Activated T-cell treated with anti-CD3 and anti-CD28 coated beads, Interleukin-2, amount 50 U/mL, for 4 hours (primary cell): ENCODE results near the gene REX1BD. TPM values are rescaled to one million over a fixed set of nuclear protein-coding genes. Genes with fewer than 3 reads are reported as not detected.
"Not testable (repeated sequence)": the region's sequence is repeated elsewhere in the genome, so short reads cannot be mapped to it uniquely, and the experiment has no call there.

Source experiments
- ATAC-seq, 2 donors: fragments of 200-7000 bp; cut with Tn5 transposase; one replicate each; pipeline ENCODE4 v1.10.0; 2021
- DNase-seq: peaks from one replicate; pipeline ENCODE4 v3.0.0-alpha.2; 2020
- H3K27me3 Mint-ChIP-seq: one replicate; pipeline ENCODE4 v1.8.0; 2021; ENCODE audit warnings: low read depth, mixed read lengths
- H3K36me3 Mint-ChIP-seq: one replicate; pipeline ENCODE4 v1.8.0; 2022; ENCODE audit warnings: mixed read lengths; ENCODE audit not compliant: insufficient read depth
- H3K4me1 Mint-ChIP-seq: one replicate; pipeline ENCODE4 v1.8.0; 2021; ENCODE audit warnings: low read depth, mixed read lengths
- H3K4me3 Mint-ChIP-seq: one replicate; pipeline ENCODE4 v1.8.0; 2021; ENCODE audit warnings: mild to moderate bottlenecking, moderate library complexity, mixed read lengths
- H3K9me3 Mint-ChIP-seq: one replicate; pipeline ENCODE4 v1.8.0; 2021; ENCODE audit warnings: mixed read lengths
- total RNA-seq, 3 donors: library from RNA; stranded (reverse); gene quantifications; one replicate each; pipeline ENCODE4 v1.2.1, GENCODE V29; 2021

REX1BD gene
- total RNA-seq: 100 to 1,000 TPM in 2 of 3 donors, 10 to 100 TPM in 1; 99.7 to 139 (median 119) TPM

DNA sequence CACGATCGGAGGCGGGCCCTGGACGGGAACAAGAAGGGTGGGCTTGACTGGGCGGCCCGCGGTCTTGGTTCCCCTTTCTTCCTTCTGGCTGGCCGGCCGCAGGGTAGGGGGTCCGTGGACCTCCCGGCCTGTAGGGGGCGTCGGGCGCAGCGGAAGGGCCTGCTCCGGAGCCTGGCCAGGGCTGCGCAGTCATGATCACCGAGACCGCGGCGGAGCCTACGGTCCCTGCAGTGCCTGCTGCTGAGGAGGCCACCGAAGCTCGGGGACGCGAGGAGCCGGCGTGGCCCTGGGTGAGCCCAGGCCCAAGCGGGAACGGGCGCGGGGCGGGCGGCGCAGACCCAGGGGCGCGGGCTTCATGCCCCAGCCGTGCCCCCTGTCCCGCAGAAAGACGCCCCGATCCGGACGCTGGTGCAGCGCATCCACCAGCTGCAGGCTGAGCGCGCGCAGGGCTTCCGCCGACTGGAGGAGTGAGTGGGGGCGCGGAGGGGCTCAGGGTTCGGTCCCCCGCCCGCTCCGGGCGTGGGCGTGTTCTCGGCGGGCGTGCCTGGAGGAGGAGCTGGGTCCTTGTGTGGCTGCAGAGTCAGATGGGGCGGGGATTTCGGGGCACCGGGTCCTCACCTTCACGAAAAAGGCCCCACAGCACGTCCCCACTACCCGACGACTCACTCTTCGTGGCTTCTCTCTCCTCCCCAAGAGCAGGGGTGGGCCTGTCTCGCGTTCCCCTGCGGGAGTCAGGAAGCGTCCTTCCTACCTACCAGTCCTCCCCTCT, at the start of gene REX1BD:
Gene REX1BD, plus strand, starts transcription at position 188 of the 769 bp plus-strand sequence. Its CDS starts 4 bp downstream, at position 192.
- Mint-ChIP-seq H3K36me3 (peaks cover 11% of the 10 kb centered on the region), H3K4me3 (peak within 1 kb of the TSS; percentile 85), H3K4me1 (peaks cover 34% of the 10 kb centered on the region), H3K9me3 (no peaks in the 10 kb centered on the region), H3K27me3 (no peaks in the 10 kb centered on the region)
- ATAC-seq (peak; percentile 86 to 87), DNase-seq (peak; percentile 86)

DNA sequence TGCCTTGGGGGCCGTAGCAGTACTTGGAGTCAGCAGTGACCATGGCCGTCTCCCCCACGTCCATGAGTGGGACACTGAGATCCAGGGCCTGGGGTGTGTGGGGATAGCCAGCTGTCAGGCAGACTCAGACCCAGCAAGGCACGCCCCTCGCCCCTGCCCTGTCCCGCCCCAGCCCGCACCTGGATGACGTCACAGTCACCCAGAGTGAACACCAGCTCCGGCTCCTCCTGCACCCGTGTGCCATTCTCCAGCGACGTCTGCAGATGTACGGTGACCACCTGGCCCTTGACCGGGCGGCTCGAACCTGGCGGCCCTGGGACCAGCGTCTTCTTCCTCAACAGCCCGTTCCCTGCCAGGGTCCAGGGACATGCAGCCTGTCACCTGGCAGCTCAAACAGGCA, 49.2 kb upstream of the REX1BD start:
- Mint-ChIP-seq H3K4me3 (no peak overlapping the region), H3K27me3 (no peaks in the 10 kb centered on the region), H3K36me3 (peaks cover 12% of the 10 kb centered on the region), H3K9me3 (no peaks in the 10 kb centered on the region), H3K4me1 (peaks cover 17% of the 10 kb centered on the region)
- DNase-seq (no peak), ATAC-seq (no peak)

DNA sequence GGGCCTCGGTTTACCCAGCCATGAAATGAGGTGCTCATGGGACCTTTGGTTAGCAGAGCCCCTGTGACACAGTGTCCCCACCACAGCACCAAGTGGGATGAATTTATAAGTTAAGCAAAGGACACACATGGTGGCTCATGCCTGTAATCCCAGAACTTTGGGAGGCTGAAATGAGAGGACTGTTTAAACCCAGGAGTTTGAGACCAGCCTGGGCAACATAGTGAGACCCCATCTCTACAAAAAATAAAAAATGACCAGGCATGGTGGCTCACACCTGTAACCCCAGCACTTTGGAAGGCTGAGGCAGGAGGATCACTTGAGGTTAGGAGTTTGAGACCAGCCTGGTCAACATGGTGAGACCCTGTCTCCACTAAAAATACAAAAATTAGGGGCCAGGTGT, 48.4 kb upstream of the REX1BD start:
- DNase-seq, ATAC-seq, H3K4me3 Mint-ChIP-seq, H3K9me3 Mint-ChIP-seq, H3K27me3 Mint-ChIP-seq: not testable (repeated sequence)
- Mint-ChIP-seq H3K4me1 (peaks cover 17% of the 10 kb centered on the region), H3K36me3 (peaks cover 11% of the 10 kb centered on the region)

DNA sequence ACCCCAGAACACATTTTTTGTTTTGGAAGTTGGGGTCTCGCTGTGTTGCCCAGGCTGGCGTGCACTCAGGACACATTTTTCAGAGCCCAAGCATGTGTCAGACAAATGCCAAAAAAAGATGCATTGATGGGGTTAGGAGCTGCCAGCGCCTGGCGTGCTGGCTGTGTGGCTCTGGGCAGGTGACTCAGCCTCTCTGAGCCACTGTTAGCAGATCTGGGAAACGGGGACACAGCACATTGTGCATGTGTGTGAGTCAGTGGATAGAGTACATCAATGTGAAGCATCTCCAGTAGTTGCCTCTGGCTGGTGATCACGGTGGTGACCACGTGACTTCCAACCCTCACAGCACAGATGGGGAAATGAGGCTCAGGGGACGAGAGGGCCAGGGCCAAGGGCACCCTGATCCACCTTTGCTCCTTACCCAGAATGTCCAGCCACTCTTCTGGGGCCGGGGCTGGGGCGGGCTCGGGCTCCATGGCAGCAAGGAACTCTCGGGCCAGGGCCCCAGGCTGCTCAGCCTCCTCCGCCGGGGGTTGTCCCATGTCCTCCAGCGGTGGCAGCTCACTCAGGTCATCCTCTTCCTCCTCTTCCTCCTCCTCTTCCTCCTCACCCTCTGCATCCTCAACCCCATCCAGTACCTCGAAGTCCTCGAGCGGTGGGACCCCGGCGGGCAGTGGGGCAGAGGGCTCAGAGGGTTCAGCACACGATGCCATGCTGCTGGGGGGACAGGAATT, 47.2 kb upstream of the REX1BD start:
- peaks cover 17% of the 10 kb centered on the region for H3K4me1 Mint-ChIP-seq
- ATAC-seq (no peak), DNase-seq (no peak)
- H3K27me3 Mint-ChIP-seq: no peaks in the 10 kb centered on the region
- H3K9me3 Mint-ChIP-seq: no peaks in the 10 kb centered on the region
- no peak overlapping the region for H3K4me3 Mint-ChIP-seq
- peaks cover 9% of the 10 kb centered on the region for H3K36me3 Mint-ChIP-seq

DNA sequence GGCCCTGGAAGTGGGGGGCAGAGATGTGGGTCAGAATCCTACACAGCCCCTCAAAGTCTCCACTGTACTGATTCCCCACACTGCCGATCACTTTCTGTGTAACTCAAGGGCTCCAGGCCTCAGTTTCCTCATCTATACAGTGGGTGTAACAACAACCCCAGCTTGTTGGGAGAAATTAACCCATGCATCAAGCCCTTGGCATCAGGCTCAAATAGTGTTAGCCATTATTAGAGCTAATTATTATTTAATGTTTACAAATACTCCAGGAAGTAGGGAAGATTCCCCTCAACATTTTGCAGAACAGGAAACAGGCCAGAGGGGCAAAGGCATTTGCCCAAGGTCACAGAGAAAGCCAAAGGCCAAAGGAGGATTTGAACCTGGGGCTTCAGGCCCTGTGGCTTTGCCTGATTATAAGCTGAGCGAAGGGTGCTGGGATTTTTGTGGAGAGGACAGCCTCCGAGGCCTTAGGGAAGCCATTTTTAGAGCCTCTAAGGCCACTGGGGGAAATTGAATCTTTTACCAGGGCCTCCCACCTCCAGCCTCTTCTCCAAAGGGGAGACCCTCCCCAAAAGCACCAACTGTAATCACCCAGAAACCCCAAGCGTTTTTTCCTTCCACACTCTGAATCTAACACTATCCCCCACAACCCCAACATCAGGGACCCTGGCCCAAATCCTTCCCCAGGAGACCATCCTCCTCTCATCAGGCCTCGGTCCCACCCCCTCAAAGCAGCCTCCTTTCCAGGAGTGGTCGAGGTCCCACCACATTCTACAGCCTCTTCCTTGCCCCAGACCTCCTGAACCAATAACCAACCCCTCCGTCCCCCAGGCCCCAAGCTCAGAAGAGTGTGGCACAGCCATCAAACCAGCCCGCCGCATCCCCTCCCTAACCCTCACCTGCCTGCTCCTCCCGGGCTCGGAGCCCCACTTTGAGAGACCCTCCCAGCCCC, 46.3 kb upstream of the REX1BD start:
- ATAC-seq: peak in 1 of 2 donors; percentile 1
- H3K4me1 Mint-ChIP-seq: peaks cover 17% of the 10 kb centered on the region
- no peaks in the 10 kb centered on the region for H3K9me3 Mint-ChIP-seq
- peaks cover 4% of the 10 kb centered on the region for H3K36me3 Mint-ChIP-seq
- no peak for DNase-seq
- no peaks in the 10 kb centered on the region for H3K27me3 Mint-ChIP-seq
- H3K4me3 Mint-ChIP-seq: peak overlapping the region; percentile 86

DNA sequence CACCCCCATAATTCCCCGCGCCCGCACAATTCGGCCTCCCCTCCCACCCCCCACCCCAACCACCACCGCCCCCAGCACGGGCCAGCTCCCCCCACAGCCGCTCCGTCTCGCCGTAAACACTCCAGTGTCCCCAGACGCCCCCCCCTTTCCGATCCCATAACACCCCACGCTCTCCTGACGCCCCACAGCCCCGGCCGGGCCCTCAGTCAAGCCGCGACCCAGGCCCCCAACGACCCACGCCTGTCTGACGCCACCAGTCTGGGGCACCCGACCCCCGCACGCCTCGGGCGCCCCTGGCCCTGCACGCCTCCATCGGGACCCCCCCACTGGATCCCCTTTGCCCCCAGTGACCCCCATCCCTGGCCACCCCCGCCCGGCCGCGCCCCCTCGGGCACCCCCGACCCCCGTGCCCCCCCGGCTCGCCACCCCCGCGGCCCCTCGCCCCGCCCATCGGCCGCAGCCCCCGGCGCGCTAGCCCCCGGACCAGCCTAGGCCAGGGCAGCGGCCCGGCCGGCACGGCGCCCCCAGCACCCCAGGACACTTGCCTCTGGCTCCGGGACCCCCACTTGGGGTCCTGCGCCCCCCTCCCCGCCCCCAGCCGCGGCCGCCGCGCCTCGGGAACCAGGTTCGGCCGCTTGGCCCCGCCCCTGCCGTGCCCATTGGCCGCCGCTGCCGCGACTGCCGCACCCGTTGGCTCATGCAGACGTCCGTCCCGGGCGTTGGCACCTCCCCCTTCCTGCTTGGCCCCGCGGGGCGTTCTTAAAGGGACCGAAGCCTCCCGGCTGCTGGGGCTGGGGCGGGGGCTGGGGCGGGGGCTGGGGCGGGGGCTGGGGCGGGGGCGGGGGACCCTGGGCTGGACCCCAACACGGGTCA, 45.4 kb upstream of the REX1BD start, which contains the start of gene FKBP8:
Gene FKBP8, minus strand, starts transcription at position 633 of the 873 bp plus-strand sequence. CDS start 1,603 bp downstream, outside the sequence.
- ATAC-seq: peak; percentile 98
- no peaks in the 10 kb centered on the region for H3K9me3 Mint-ChIP-seq

DNA sequence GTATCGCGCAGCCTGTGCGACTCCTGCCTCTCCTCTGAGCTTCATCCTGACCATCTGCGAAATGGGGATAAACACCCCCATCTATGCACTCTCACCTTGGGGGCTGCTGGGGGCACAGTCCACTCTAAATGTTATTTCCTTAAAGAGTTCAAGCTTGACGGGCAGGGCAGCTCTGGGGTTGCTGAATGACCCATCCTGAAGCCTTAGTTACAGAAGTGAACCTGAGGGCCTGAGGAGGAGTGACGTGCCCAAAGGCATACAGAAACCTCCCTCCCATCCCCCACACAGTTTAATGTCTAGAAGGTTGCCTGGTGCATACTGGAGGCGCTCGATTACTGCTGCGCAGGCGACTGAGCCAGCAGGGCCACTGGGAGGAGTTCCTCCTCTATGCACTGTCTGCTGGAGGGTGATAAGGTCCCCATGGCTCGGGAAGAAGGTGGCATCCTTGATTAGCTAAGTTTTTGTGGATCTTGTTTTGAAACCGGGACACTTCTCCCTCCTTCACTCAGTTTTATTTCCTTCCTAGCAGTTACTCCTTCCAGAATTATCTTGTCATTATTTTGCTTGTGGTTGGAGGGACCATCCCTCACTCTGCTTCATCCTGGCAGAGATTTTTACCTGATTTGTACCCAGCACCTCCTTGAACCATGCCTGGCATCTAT, 44.7 kb upstream of the REX1BD start:
- Mint-ChIP-seq H3K36me3 (peaks cover 2% of the 10 kb centered on the region), H3K4me1 (peaks cover 17% of the 10 kb centered on the region), H3K9me3 (no peaks in the 10 kb centered on the region), H3K4me3 (peak overlapping the region; percentile 91), H3K27me3 (peaks cover 2% of the 10 kb centered on the region)
- DNase-seq: peak; percentile 55
- ATAC-seq: peak; percentile 74 to 81

More for the DNA sequence above, 45.4 kb upstream of the REX1BD start, which contains the start of gene FKBP8:
- Mint-ChIP-seq H3K4me1 (peaks cover 17% of the 10 kb centered on the region), H3K27me3 (no peaks in the 10 kb centered on the region), H3K4me3 (peak within 1 kb of the TSS; percentile 91), H3K36me3 (peaks cover 2% of the 10 kb centered on the region)
- DNase-seq: peak; percentile 92

DNA sequence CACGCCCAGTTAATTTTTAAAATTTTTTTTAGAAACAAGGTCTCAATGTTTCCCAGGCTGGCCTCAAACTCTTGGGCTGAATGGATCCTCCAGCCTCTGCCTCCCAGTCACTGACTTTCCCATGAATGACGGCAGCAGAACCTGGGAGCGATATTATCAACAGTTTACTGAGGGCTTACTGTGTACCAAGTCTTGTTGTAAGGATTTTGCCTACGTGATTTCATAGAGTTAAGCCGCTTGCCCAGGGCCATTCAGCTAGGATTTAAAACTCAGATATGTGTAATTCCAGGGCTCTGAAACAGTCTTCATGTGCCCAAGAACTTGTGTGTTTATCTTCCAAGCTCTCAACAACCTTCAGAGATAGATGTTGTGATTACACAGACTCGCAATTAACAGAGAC, 37.0 kb upstream of the REX1BD start:
- no peaks in the 10 kb centered on the region for H3K4me1 Mint-ChIP-seq
- DNase-seq: no peak
- no peaks in the 10 kb centered on the region for H3K9me3 Mint-ChIP-seq
- H3K4me3 Mint-ChIP-seq: no peak overlapping the region
- H3K36me3 Mint-ChIP-seq: no peaks in the 10 kb centered on the region
- peaks cover 2% of the 10 kb centered on the region for H3K27me3 Mint-ChIP-seq
- ATAC-seq: no peak

DNA sequence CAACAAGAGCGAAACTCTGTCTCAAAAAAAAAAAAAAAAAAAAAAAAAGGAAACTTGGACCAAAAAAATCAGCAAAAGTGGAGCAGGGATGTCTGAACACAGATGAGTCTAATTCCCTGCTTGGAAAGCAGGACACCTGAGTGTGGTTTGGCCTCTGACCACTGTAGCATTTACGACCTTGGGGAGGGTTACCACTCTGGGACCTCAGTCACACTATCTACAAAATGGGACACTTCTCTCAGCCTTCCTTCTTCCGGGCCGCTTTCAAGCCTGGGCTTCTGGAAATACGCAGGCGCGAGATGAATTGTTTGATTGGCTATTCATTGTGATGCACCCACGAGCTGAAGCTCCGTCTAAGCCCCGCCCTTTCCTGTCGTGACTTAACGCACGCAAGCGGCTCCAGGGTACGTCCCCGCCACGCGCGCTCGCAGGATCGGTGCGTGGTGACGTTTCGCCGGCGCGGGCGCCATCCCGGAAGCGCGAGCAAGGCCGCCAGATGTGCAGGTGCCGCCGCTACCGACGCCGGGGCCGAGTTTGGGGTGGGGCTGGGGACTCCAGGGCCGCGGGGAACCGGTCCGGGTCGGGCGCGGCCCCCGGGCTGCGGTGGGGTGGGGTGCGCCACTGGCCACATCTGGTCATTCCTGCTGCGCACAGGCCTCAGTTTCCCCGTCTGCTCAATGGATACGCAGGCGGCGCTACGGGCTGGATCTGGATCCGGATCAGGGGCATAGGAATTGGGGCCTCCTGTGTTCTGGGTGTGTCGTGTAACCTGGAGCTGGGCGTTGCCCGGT, 31.0 kb upstream of the REX1BD start, which contains the start of gene KXD1:
Gene KXD1, plus strand, starts transcription at position 460 of the 791 bp plus-strand sequence. CDS start 4,187 bp downstream, outside the sequence.
- ATAC-seq: peak; percentile 99
- Mint-ChIP-seq H3K9me3 (no peaks in the 10 kb centered on the region), H3K36me3 (peaks cover 6% of the 10 kb centered on the region), H3K27me3 (no peaks in the 10 kb centered on the region), H3K4me1 (peaks cover 16% of the 10 kb centered on the region), H3K4me3 (peak within 1 kb of the TSS; percentile 95)
- DNase-seq: peak; percentile 97

DNA sequence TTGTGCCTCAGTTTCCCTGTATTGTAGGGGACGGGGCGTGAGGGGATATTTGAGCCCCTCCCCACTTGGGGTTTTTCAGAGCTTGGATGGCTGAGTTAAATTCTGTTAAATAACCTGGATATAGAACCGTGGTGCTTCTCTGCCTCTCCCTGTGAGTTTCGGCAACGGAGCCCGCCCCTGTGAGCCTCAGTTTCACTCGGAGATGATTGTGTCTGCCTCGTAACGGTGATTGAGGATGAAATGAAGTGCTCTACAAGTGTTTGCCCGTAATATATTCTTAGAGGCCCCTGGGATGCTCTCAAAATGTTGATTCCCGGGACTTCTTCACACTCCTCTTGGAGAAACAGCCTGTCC, 30.4 kb upstream of the REX1BD start:
- no peaks in the 10 kb centered on the region for H3K27me3 Mint-ChIP-seq
- H3K4me1 Mint-ChIP-seq: peaks cover 16% of the 10 kb centered on the region
- H3K36me3 Mint-ChIP-seq: peaks cover 10% of the 10 kb centered on the region
- H3K9me3 Mint-ChIP-seq: no peaks in the 10 kb centered on the region
- ATAC-seq (peak; percentile 15 to 31), DNase-seq (no peak)
- peak overlapping the region; percentile 95 for H3K4me3 Mint-ChIP-seq

DNA sequence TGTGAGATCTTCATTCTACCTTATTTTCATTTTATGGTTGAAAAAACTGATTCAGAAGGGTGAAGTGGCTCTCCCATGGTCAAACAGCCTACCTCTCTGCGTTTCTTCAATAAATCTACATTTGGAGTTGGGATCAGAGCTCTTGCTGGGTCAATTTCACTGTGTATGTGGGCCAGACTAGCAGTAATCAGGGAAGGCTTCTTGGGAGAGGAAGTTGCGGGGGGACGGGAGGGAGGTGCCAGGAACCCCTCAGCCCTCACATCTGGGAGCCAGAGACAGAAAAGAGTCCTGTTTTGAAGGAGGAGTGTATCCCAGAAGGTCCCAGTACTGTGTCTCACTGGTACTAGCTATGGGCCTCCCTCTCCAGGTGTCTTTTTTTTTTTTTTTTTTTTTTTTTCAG, 30.0 kb upstream of the REX1BD start:
- Mint-ChIP-seq H3K4me1 (peaks cover 16% of the 10 kb centered on the region), H3K27me3 (no peaks in the 10 kb centered on the region), H3K4me3 (peak overlapping the region; percentile 95), H3K36me3 (peaks cover 10% of the 10 kb centered on the region), H3K9me3 (no peaks in the 10 kb centered on the region)
- ATAC-seq (no peak), DNase-seq (no peak)

DNA sequence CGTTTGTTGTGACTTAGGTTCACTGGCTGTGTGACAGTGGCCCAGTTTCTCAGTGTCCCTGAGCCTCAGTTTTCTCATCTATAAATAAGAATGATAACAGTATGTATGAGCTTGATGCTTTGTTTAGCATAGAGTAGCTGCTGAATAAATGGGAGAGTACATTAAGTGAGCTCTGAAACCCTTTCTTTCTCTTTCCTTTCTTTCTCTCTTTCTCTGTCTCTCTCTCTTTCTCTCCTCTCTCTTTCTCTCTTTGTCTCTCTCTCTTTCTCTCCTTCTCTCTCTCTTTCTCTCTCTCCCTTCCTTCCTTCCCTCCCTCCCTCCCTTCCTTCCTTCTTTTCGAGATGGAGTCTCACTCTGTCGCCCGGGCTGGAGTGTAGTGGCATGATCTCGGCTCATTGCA, 28.9 kb upstream of the REX1BD start:
- Mint-ChIP-seq H3K36me3 (peaks cover 14% of the 10 kb centered on the region), H3K9me3 (no peaks in the 10 kb centered on the region), H3K4me1 (peaks cover 16% of the 10 kb centered on the region), H3K27me3 (no peaks in the 10 kb centered on the region), H3K4me3 (peak overlapping the region; percentile 95)
- no peak for ATAC-seq
- DNase-seq: no peak
